GM18858 (cell line): ENCODE data around the gene ITPKB.

ENCODE experiments used
- ATAC-seq: cut with Tn5 transposase; IDR thresholded peaks from one replicate; pipeline ENCODE4 v1.9.1; 2021; ENCODE audit not compliant: unreplicated experiment

Gene ITPKB

GRCh38 chr1:226708342-226708780 lies 30.7 kb downstream of the ITPKB start:
- no peak for ATAC-seq

GRCh38 chr1:226706684-226707083 lies 32.4 kb downstream of the ITPKB start:
- ATAC-seq, result no peak

- no peak for ATAC-seq
Observed at GRCh38 chr1:226704169-226704937, 34.7 kb downstream of the ITPKB start.

DNA sequence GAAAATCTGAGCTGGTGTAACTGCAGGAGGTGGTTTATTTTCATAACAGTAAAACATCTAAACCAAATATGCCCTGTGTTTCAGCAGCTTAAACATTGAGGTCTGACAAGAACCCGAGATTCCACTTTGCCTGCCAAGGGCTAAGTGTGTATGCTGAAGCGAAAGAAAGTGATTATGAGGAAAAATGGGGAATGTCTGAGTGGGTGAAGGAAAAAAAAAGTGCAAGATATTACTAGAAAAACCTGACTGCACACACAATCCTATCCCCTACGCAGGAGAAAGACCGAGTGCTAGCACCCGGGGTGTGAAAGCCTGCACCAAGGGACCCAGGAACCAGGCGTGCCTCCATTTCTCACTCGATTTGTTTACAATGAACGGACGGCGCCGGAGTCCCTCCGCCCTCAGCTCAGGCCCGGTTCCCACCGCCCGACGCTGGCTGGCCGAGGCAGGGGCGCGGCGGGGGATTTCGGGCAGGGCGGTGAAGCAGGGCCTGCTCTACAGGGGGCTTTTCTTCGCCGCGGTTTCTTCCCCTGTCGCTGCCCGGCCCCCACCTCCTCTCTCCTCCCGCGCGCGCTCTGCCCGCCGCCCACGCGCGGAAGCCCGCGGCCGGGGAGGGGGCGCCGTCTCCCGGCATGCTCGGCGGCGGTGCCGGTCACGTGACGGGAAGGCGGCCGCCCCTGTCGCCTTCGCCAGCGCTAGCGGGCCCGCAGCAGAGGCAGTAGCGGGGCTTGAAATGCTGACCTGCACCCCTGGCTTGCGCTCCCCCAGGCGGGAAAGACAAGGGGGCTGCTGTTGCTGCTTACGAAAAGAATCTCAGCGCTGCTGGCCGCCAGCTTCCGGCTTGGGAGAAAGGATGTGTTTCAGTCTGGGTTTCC lies 35.9 kb downstream of the ITPKB start:
- ATAC-seq, result peak; percentile 58

DNA sequence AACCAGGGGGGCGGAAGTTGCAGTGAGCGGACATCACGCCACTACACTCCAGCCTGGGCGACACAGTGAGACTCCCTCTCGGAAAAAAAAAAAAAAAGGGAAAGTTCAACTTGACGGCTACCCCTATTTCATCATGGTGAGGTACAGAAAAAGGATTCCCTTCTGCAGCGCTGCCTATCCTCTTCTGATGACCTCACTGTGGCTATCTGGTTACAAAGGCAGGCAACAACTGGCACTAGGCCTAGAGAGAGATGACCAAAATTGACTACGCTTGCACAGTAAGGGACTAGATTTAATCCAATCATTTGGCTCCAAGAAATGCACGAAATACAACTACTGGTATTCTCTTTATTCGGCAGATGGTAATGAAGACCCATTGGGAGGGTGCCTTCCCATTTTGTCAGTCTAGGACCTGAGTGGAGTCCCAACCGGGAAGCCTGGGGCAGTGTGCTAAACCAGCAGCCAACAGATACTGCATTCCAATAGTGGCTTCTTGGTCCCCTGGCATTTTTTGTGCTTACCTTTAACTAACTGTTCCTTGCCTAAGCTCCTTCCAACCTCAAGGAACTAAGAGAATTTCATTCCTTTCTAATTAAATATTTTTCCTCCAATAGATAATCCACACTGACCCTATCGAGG lies 36.6 kb downstream of the ITPKB start:
- ATAC-seq, result no peak

DNA sequence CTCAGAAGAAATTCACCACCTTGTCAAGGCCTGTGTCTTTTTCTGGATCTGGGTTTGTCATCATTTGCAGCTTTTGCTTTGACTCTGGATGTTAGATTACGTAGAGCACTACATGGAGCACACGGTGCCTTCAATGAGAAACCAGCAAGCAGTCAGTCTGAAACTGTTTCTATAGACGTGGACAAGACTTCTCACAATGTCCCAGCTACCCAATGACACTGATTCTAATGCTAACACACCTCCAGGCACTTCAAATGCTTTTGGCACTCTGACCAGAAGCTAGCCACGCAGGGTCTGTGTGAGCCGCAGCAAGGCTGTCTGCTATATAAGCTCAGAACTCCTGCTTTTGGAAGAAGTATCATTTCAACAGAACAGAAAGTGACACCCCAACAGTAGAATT lies 38.2 kb downstream of the ITPKB start:
- no peak for ATAC-seq

GRCh38 chr1:226699166-226699565 lies 39.9 kb downstream of the ITPKB start:
- ATAC-seq, result no peak

- ATAC-seq, result no peak
Observed at GRCh38 chr1:226698659-226699058, 40.4 kb downstream of the ITPKB start.

DNA sequence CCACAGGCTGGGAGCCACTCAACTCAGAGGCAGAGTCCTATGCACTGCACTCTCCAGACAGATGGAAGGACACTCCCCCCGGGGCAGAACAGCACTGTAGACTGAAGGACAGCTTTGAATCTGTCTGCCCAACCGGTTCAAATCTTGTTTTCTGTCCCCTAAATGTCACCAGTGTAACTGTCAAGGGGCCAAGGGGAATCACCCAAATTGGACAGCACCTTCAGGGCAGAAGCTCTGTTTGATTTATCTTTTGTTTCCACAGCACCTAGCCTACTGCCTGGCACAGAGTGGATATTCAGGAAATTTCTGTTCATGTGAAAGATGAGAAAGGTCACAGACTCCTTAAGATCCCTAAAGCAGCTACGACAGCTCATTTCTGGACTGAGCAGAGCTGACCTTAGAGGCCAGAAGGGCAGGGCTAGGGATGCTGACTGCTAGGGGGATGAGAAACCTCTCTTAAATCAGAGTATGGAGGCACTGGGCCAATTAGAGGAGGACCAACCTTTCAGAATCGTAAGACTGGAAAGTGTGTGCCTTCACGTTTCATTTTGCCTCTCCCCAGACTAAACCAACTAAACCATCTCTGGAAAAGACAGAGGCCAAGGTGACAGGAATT lies 41.0 kb downstream of the ITPKB start:
- ATAC-seq, result peak; percentile 7

DNA sequence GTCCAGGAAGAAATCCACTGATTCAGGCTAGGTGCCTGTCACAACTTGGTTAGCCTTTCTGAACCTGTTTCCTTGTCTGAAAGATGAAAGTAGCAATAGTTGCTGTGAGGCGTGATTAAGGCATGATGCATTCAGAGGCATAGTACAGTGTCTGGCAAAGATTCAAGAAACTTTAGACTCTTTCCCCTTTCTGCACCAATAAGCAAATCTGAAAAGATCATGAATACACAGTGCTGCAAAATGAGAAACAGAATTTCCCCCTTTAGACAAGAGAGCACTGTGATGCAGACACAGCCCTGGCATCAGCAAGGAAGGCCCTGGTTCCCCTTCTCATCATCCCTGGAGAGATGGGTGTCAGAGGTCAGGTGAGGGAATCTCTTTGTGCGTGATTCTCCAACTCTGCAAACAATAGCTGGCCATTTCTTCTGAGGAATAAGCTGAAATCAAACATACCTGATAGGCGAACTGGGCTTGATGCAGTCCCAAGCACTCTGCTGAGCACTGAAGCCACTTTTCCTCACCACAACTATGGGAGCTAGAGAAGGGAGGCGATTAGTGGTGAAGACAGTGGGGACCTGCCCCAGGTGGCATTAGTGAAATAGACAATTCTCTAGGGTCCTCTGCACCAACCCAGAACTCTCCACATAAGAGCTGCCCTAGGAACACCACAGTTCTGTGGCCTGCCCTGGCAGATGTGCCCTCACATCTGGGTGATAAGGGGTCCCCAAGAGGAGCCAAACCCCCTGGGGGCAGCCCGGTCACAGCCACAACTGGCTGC lies 41.7 kb downstream of the ITPKB start:
- ATAC-seq, result peak; percentile 71

- ATAC-seq, result no peak
Observed at GRCh38 chr1:226696547-226696946, 42.5 kb downstream of the ITPKB start.

DNA sequence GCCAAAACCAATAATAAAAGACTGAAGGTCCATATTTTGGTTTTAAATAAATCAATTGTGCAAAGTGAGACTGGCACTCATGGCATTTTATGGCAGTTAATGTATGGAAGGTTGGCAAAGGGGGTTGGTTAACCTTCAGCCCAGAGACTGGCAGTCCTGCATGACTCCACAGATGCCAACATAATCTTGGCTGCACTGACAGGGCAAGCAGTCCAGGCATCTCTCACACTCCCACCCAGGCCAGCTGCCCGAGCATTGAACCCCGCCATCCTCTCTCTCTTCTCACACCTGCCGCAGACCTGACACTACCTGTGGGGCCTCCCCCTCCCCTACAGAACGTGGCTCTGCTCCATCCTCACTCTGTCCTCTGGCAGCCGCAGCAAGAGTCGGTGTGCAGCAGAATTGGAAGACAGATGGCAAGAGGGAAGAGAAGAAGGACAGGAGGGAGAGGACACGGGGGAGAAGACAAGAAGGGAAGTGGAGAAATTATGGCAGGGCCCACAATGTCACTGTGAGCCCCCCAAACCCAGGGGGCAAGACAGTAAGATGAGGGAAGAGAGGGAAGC lies 43.7 kb downstream of the ITPKB start:
- no peak for ATAC-seq

GRCh38 chr1:226692823-226693222 lies 46.3 kb downstream of the ITPKB start:
- no peak for ATAC-seq

DNA sequence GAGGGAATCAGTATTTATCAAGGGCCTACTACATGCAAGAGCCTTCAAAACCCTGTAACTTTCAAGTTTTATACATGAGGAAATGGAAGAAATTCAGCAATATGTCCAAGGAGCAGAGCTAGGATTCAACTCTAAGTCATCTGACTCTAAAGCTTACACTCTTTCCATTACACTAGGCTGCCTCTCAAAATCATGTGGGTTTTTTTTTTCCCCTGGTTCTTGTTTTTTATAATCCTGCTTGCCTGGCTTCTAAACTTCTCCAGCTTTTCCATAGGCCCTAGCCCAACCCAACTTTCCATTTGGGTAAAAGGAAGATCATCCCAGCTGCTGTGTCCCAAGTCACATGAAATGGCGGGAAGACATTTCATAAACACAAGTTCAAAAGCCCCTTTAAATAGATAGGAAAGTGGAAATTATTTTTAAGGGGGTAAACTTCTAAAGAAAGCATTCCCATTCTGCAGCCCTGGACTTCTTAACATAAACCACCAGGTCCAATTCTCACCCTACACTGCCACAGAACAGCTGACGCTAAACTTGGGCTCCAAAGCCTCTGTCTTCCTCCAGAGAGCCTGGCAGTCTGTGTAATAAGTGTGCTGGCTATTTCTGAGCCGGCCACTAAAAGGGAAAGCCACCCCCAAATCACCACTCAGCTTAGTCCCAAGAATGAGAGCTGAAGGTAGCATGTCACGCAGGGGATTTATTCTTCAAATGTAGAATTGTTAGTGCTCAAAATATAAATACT lies 46.9 kb downstream of the ITPKB start:
- ATAC-seq, result no peak

DNA sequence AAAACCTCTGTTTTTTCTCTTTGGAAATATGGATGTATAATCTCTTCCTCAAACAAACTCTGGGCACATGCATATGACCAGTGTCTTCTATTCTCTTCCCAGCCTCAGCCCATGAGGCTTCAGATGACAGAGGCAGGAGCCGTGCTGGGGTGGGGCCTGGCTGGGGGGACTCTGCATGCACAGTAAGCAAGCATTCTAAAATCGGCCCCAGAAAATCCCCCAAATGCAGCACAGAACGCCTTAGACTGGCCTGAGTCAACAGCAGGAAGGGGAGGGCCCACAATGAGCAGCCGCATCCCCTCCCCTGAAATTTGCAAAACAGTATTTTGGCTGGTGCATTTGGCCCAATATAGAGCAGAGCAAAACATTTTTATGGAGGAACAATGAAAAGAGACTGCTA lies 47.8 kb downstream of the ITPKB start:
- ATAC-seq, result no peak

DNA sequence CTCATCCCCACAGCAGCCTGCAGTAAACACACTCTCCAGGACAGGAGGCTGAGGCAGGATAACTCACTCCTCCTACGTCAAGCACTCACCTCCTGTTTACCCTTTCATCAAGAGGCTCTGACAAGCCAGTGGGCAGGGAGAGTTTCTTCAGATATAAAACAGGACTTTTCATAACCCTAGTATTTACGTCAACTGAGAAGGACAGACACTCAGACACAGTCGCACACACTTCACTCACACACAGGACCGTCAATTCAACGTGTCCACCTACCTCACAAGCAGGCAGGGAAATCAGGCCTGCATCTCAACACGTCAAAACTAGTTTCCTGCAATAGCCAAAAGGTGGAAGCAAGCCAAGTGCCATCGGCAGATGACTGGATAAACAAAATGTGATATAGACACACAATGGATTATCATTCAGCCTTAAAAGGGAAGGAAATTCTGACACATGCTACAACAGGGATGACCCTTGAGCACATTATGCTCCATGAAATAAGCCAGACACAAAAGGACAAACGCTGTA lies 48.6 kb downstream of the ITPKB start:
- no peak for ATAC-seq

DNA sequence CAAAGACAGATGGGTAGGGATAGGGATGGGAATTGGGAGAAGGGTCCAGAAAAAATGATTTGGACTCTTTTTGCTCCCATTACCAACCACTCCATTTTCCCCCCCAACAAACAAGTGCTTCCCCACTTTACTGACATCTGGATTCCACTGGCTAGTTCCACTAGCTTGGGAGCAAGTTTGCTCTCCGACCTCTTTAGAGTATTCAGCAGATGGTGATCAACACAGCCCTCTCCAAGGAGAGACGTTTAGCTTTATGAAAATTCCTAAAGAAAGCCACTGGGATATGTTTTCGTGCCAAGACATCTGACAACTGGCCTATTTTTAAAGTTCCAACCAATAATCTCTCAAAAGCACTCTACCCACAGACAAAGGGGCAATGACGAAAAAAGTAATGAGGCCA lies 50.3 kb downstream of the ITPKB start:
- no peak for ATAC-seq

- no peak for ATAC-seq
Observed at GRCh38 chr1:226688056-226688748, 50.9 kb downstream of the ITPKB start.

GRCh38 chr1:226687426-226687825 lies 51.7 kb downstream of the ITPKB start:
- ATAC-seq, result no peak
